HG03139 (cell line): ENCODE measurements around the gene FBXO40.

ENCODE experiments used
- ATAC-seq: cut with Tn5 transposase; IDR thresholded peaks from one replicate; pipeline ENCODE4 v1.9.1; 2021; ENCODE audit not compliant: unreplicated experiment

FBXO40 gene

GRCh38 chr3:121661376-121661775 lies 68.2 kb downstream of the FBXO40 start:
- no peak for ATAC-seq

GRCh38 chr3:121662742-121663141 lies 69.6 kb downstream of the FBXO40 start:
- ATAC-seq = no peak

GRCh38 chr3:121663171-121663847 lies 70.1 kb downstream of the FBXO40 start:
- no peak for ATAC-seq

GRCh38 chr3:121665488-121665887 lies 72.3 kb downstream of the FBXO40 start:
- no peak for ATAC-seq

GRCh38 chr3:121667333-121667732 lies 74.2 kb downstream of the FBXO40 start:
- no peak for ATAC-seq

GRCh38 chr3:121670676-121671075 lies 77.5 kb downstream of the FBXO40 start:
- no peak for ATAC-seq

GRCh38 chr3:121677141-121677540 lies 84.0 kb downstream of the FBXO40 start:
- ATAC-seq = no peak
